HCT116 (cell line): ENCODE measurements around the gene TMEM145. TPM values are rescaled to one million over a fixed set of nuclear protein-coding genes. Genes with fewer than 3 reads are reported as not detected.
A peak's percentile ranks its signal among the peaks of the same experiment; 100 is the strongest.

Experiments
- ATAC-seq: fragments of 200-7000 bp; cut with Tn5 transposase; 2 replicates; pipeline ENCODE4 v1.9.1; 2020; ENCODE audit warnings: mild to moderate bottlenecking, moderate library complexity
- BruUV-seq: library from RNA; stranded (reverse); fragments of 400-500 nt; replicated peaks from 2 replicates; lab custom pipeline; 2021; lab: Mats Ljungman, UMichigan
- CTCF ChIA-PET: fragments of 300-600 bp; sonication (Branson Sonifier 250); formaldehyde crosslinking; loops from one replicate; lab custom pipeline; 2021; ENCODE audit warnings: antibody characterized with exemption; lab: Charles Lee
- POLR2A ChIA-PET: fragments of 300-600, 350-600 bp; sonication (Branson Sonifier 250); formaldehyde crosslinking; loops from one replicate; lab custom pipeline; 2021; ENCODE audit warnings: antibody characterized with exemption; lab: Charles Lee
- RAD21 ChIA-PET, 2 experiments: fragments of 300-600 bp; sonication (Branson Sonifier 250); formaldehyde crosslinking; loops; one replicate each; lab custom pipeline; 2023; ENCODE audit warnings: low total read pairs in 2 of 2; ENCODE audit not compliant: uncharacterized antibody in 2 of 2, unreplicated experiment in 2 of 2, low non-redundant PET in 1 of 2; lab: Charles Lee
- DNase-seq: peaks from one replicate; pipeline ENCODE4 v3.0.0-alpha.2; 2010; ENCODE audit warnings: low read depth, low spot score
- H2AFZ ChIP-seq: fragments of 200-600 bp; shearing (Covaris generic), sonication (generic); 2 replicates; pipeline ENCODE4 v1.6.1; 2017; ENCODE audit warnings: low read depth, mixed run types, mixed read lengths, antibody characterized with exemption, low read length; ENCODE audit not compliant: poor library complexity, severe bottlenecking
- H3K27ac ChIP-seq: 2 replicates; pipeline ENCODE4 v1.5.1; 2012; ENCODE audit warnings: low read depth, low read length
- H3K27me3 ChIP-seq: fragments of 200-600 bp; sonication (generic); 2 replicates; pipeline ENCODE4 v1.6.1; 2016; ENCODE audit warnings: mixed run types, low read length, mixed read lengths; ENCODE audit not compliant: insufficient read depth
- H3K36me3 ChIP-seq, 2 experiments: fragments of 200-500 bp in 1 of 2; fragments of 200-600 bp in 1 of 2; sonication (Bioruptor generic) in 1 of 2; sonication (generic) in 1 of 2; 2 replicates each; pipeline versions ENCODE4 v1.5.1 to v1.6.1; 2014 to 2016; ENCODE audit warnings: low read length in 2 of 2, inconsistent platforms in 1 of 2, mixed read lengths in 1 of 2, mixed run types in 1 of 2; ENCODE audit not compliant: insufficient read depth in 2 of 2, control insufficient read depth in 1 of 2
- H3K4me1 ChIP-seq, 2 experiments: fragments of 200-600 bp in 1 of 2; sonication (generic) in 1 of 2; 2 replicates each; pipeline versions ENCODE4 v1.5.1 to v1.6.1; 2012 to 2017; ENCODE audit warnings: low read length in 2 of 2, inconsistent platforms in 1 of 2, mild to moderate bottlenecking in 1 of 2, mixed read lengths in 1 of 2, mixed run types in 1 of 2, moderate library complexity in 1 of 2; ENCODE audit not compliant: insufficient read depth in 2 of 2, control insufficient read depth in 1 of 2
- H3K4me2 ChIP-seq: fragments of 200-600 bp; sonication (generic); 2 replicates; pipeline ENCODE4 v1.6.1; 2017; ENCODE audit warnings: mixed run types, low read length, mixed read lengths
- H3K4me3 ChIP-seq, 2 experiments: fragments of 200-600 bp in 1 of 2; sonication (generic) in 1 of 2; replicated peaks in 1 of 2; 2 replicates each; pipeline ENCODE4 v1.5.1; 2011 to 2016; ENCODE audit warnings: low read length in 2 of 2, control low read depth in 1 of 2, low read depth in 1 of 2, mild to moderate bottlenecking in 1 of 2, mixed read lengths in 1 of 2, mixed run types in 1 of 2
- H3K79me2 ChIP-seq: fragments of 200-600 bp; sonication (generic); 2 replicates; pipeline ENCODE4 v1.6.1; 2017; ENCODE audit warnings: mild to moderate bottlenecking, mixed run types, low read length, moderate library complexity, mixed read lengths; ENCODE audit not compliant: insufficient read depth
- H3K9ac ChIP-seq: fragments of 200-600 bp; sonication (generic); 2 replicates; pipeline ENCODE4 v1.6.1; 2016; ENCODE audit warnings: low read length, mixed read lengths
- H3K9me2 ChIP-seq: fragments of 200-600 bp; sonication (generic), shearing (Covaris generic); 2 replicates; pipeline ENCODE4 v1.6.1; 2017; ENCODE audit warnings: mixed run types, mild to moderate bottlenecking, moderate library complexity; ENCODE audit not compliant: insufficient read depth
- H3K9me3 ChIP-seq, 2 experiments: fragments of 200-500 bp in 1 of 2; fragments of 200-600 bp in 1 of 2; sonication (Bioruptor generic) in 1 of 2; sonication (generic) in 1 of 2; 2 replicates each; pipeline ENCODE4 v1.6.1; 2014 to 2017; ENCODE audit warnings: low read length in 2 of 2, mixed read lengths in 2 of 2, inconsistent platforms in 1 of 2, low read depth in 1 of 2, mild to moderate bottlenecking in 1 of 2, mixed run types in 1 of 2, moderate library complexity in 1 of 2; ENCODE audit not compliant: control insufficient read depth in 1 of 2, insufficient read depth in 1 of 2
- H4K20me1 ChIP-seq: fragments of 200-600 bp; sonication (generic), shearing (Covaris generic); 2 replicates; pipeline ENCODE4 v1.6.1; 2017; ENCODE audit warnings: mixed run types, mild to moderate bottlenecking, moderate library complexity; ENCODE audit not compliant: insufficient read depth
- CBX3 ChIP-seq: IDR thresholded peaks from 2 replicates; pipeline ENCODE4 v1.6.1; 2012; ENCODE audit warnings: low read depth
- CEBPB ChIP-seq: IDR thresholded peaks from 2 replicates; pipeline ENCODE4 v1.6.1; 2012; ENCODE audit warnings: low read depth
- EGR1 ChIP-seq: IDR thresholded peaks from 2 replicates; pipeline ENCODE4 v1.6.1; 2012; ENCODE audit warnings: low read depth
- ELF1 ChIP-seq: IDR thresholded peaks from 2 replicates; pipeline ENCODE4 v1.6.1; 2012; ENCODE audit warnings: low read depth, borderline replicate concordance
- POLR2A ChIP-seq: IDR thresholded peaks from 2 replicates; pipeline ENCODE4 v1.7.0; 2011; ENCODE audit warnings: borderline replicate concordance; ENCODE audit not compliant: insufficient read depth, insufficient read length; ENCODE audit errors: extremely low read depth
- SP1 ChIP-seq: IDR thresholded peaks from 2 replicates; pipeline ENCODE4 v1.6.1; 2012; ENCODE audit warnings: low read depth
- SRF ChIP-seq: IDR thresholded peaks from 2 replicates; pipeline ENCODE4 v1.6.1; 2012; ENCODE audit warnings: low read depth
- ZBTB33 ChIP-seq: IDR thresholded peaks from 2 replicates; pipeline ENCODE4 v1.6.1; 2011; ENCODE audit warnings: mild to moderate bottlenecking, low read length, moderate library complexity; ENCODE audit not compliant: insufficient replicate concordance; ENCODE audit errors: extremely low read depth
- ZFX ChIP-seq: fragments of 450-650 bp; IDR thresholded peaks from 2 replicates; pipeline ENCODE4 v1.6.1; 2017
- ZNF274 ChIP-seq: fragments of 200-500 bp; sonication (Bioruptor generic); IDR thresholded peaks from 2 replicates; pipeline ENCODE4 v1.6.1; 2014; ENCODE audit warnings: mild to moderate bottlenecking, low read depth, low read length, inconsistent platforms
- intact Hi-C: fragments of 100-400 bp; cut with micrococcal nuclease; formaldehyde crosslinking; loops from 2 replicates; pipeline ENCODE4 v1.10.0; 2022
- total RNA-seq: library from RNA; stranded (reverse); gene quantifications from one replicate; pipeline ENCODE4 v1.2.1, GENCODE V29; 2021; ENCODE audit not compliant: unreplicated experiment
- TF ChIP-seq, protein P1 (sequence below), 3 experiments: fragments of 200-600 bp in 1 of 3; sonication (generic) in 1 of 3; IDR thresholded peaks in 2 of 3; conservative IDR thresholded peaks in 1 of 3; 2 replicates each; pipeline ENCODE4 v1.5.1; 2012 to 2017; ENCODE audit warnings: low read depth in 2 of 3, low read length in 2 of 3, antibody characterized with exemption in 1 of 3, borderline replicate concordance in 1 of 3, control low read depth in 1 of 3, mild to moderate bottlenecking in 1 of 3, mixed read lengths in 1 of 3, mixed run types in 1 of 3, moderate library complexity in 1 of 3; ENCODE audit not compliant: insufficient read depth in 1 of 3
- TF ChIP-seq, protein P2 (sequence below): IDR thresholded peaks from 2 replicates; pipeline ENCODE4 v1.6.1; 2012

The TMEM145 gene
- total RNA-seq, 1 experiment from 2014 or later, result 7.2 TPM

DNA sequence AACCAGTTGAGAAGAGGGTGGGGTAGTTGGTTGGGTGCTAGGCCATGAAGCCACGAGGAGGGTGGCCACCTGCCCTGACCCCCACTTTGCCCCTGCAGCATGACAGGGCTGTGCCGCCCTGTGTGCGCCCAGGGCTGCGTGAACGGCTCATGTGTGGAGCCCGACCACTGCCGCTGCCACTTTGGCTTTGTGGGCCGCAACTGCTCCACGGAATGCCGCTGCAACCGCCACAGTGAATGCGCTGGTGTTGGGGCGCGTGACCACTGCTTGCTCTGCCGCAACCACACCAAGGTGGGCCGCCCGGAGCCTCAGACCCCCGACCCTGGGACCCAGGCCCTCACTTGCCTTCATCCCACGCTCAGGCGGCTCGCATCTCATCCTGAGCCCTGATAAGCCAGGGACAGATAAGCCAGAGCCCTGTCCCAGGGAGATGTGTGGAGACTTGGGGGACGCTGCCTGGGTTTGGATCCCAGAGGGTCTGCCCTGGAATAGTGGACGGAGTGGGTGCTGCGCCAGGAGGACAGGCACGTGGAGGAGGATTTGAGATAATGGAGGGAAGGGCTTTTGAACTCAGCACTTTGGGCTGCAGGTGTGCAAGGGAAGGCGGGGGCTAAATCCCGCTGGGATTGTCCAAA lies 56.4 kb downstream of the TMEM145 start:
- Histone ChIP-seq H3K79me2 (no peaks in the 10 kb centered on the region), H3K27me3 (no peaks in the 10 kb centered on the region), H3K4me3 (no peak overlapping the region), H3K9me3 (peaks cover 0 to under 1% of the 10 kb centered on the region in 2 experiments; a peak in 1 of 4 replicates), H2AFZ (no peak overlapping the region), H3K9me2 (no peaks in the 10 kb centered on the region), H3K36me3 (peaks cover 0 to under 1% of the 10 kb centered on the region in 2 experiments; a peak in 1 of 4 replicates), H3K4me2 (no peak overlapping the region), H3K27ac (no peak overlapping the region), H3K9ac (no peak overlapping the region), H3K4me1 (no peaks in the 10 kb centered on the region), H4K20me1 (no peaks in the 10 kb centered on the region)
- DNase-seq (no peak), ATAC-seq (no peak)
- RAD21 ChIA-PET, result no interaction called here
- BruUV-seq, result no TSS peak
- TF ChIP-seq, protein P1, sequence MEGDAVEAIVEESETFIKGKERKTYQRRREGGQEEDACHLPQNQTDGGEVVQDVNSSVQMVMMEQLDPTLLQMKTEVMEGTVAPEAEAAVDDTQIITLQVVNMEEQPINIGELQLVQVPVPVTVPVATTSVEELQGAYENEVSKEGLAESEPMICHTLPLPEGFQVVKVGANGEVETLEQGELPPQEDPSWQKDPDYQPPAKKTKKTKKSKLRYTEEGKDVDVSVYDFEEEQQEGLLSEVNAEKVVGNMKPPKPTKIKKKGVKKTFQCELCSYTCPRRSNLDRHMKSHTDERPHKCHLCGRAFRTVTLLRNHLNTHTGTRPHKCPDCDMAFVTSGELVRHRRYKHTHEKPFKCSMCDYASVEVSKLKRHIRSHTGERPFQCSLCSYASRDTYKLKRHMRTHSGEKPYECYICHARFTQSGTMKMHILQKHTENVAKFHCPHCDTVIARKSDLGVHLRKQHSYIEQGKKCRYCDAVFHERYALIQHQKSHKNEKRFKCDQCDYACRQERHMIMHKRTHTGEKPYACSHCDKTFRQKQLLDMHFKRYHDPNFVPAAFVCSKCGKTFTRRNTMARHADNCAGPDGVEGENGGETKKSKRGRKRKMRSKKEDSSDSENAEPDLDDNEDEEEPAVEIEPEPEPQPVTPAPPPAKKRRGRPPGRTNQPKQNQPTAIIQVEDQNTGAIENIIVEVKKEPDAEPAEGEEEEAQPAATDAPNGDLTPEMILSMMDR (IDR thresholded peaks at IDR 0.05 in 2 of 3, conservative IDR thresholded peaks at IDR 0.05 in 1 of 3; ENCODE audit: borderline replicate concordance in 1 of 3, insufficient read depth in 1 of 3, low read depth in 2 of 3, low read length in 2 of 3), result no peak
- no peak for TF ChIP-seq CEBPB
- CTCF ChIA-PET, result interaction anchor here (1.0 kb wide), 1 partner anchor 123 kb away, joined by 4 read pairs; no protein-coding TSS in a partner anchor
- POLR2A ChIA-PET, result no interaction called here
- intact Hi-C loops, result no loop called here

GRCh38 chr19:42370068-42370520 lies 57.0 kb downstream of the TMEM145 start:
- ChIA-PET CTCF (interaction anchor here (1.0 kb wide), 1 partner anchor 124 kb away, joined by 4 read pairs; no protein-coding TSS in a partner anchor), RAD21 (no interaction called here), POLR2A (no interaction called here)
- intact Hi-C loops, result no loop called here
- Histone ChIP-seq H3K9me3 (no peaks in the 10 kb centered on the region), H3K27ac (no peak overlapping the region), H3K27me3 (no peaks in the 10 kb centered on the region), H2AFZ (no peak overlapping the region), H3K4me3 (no peak overlapping the region), H3K4me2 (no peak overlapping the region), H3K9ac (no peak overlapping the region), H3K79me2 (no peaks in the 10 kb centered on the region), H4K20me1 (no peaks in the 10 kb centered on the region), H3K9me2 (no peaks in the 10 kb centered on the region), H3K4me1 (no peaks in the 10 kb centered on the region), H3K36me3 (no peaks in the 10 kb centered on the region)
- no TSS peak for BruUV-seq
- DNase-seq, result no peak
- ATAC-seq, result peak; percentile 33; the same call in 1 of the 2 replicates
- TF ChIP-seq ZBTB33 (no peak), ZNF274 (no peak), CEBPB (no peak), SRF (no peak), SP1 (no peak), POLR2A (no peak), EGR1 (no peak), ELF1 (no peak), CBX3 (no peak), ZFX (no peak)
- TF ChIP-seq, protein P1 (IDR thresholded peaks at IDR 0.05 in 2 of 3, conservative IDR thresholded peaks at IDR 0.05 in 1 of 3; ENCODE audit: borderline replicate concordance in 1 of 3, insufficient read depth in 1 of 3, low read depth in 2 of 3, low read length in 2 of 3), result no peak
- TF ChIP-seq, protein P2, sequence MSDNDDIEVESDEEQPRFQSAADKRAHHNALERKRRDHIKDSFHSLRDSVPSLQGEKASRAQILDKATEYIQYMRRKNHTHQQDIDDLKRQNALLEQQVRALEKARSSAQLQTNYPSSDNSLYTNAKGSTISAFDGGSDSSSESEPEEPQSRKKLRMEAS, result no peak
